Measurements from ENCODE around the gene FBXL19. TPM values are rescaled to one million over a fixed set of nuclear protein-coding genes. Genes with fewer than 3 reads are reported as not detected.

The FBXL19 gene
- total and polyA plus RNA-seq, 2 of the 13 experiments (the other 11 are each of a cell fraction or from before 2014, with no cell fraction given), result 6.0 to 13.7 TPM

DNA sequence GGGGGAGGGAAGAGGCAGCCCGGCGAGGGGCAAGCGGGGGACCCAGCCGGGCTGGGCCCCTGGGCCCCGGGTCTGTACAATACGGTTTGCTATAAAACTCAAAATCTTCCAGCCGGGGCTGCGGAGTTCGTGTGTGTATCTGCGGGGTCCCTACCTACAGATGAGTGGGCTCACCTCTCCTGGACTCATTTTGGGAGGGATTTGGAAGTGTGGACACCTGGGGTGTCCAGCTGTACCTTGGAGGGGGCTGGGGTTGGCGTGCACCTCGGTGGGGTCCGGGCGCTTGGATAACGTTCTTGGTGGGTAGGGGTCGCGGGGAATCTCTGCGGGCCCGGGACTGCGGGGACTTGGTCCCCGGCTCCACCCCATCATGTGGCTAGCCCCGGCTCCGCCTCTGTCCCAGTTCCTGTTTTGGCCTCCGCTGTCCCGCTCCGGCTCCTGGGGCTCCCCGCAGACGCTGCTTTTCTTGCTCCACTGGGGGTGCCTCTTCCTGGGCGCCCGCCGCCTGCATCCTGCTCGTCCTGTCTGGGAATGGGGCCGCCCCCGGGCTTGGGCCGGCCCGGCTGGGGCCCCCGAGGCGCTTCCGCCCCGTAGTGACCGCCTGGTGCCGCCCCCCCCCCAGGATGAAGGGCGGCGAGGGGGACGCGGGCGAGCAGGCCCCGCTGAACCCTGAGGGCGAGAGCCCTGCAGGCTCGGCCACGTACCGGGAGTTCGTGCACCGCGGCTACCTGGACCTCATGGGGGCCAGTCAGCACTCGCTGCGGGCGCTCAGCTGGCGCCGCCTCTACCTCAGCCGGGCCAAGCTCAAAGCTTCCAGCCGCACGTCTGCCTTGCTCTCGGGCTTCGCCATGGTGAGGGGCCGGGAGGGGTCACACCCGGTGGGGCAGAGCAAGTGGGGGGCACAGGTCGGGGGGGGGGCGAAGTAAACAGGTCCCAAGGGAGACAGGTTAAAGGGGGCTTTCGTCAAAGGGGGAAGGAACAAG is 25.6 kb downstream of the FBXL19 start, which contains the start of gene ORAI3 (continued):
- TF ChIP-seq ZNF883 (CRISPR knock-in tag; IDR thresholded peaks at IDR 0.05; ENCODE audit: not compliant biosample characterization) (peak; percentile 63), AGO2 (optimal IDR thresholded peaks at IDR 0.05; ENCODE audit: low read depth, low read length) (peak; percentile 99), WIZ (CRISPR knock-in tag; IDR thresholded peaks at IDR 0.05) (no peak), MIER2 (CRISPR knock-in tag; IDR thresholded peaks at IDR 0.05) (no peak), NCOR1 (IDR thresholded peaks at IDR 0.05; ENCODE audit: borderline replicate concordance, low read length) (no peak), ZNF766 (CRISPR knock-in tag; IDR thresholded peaks at IDR 0.05; ENCODE audit: borderline replicate concordance) (0 out of 2 replicates have a peak, but pooled peaks have one; percentile 74), ZNF263 (CRISPR knock-in tag; IDR thresholded peaks at IDR 0.05) (peak; percentile 35; the same call in 1 of the 2 replicates), ZEB1 (IDR thresholded peaks at IDR 0.05; ENCODE audit: insufficient replicate concordance, low read depth) (peak; percentile 23), ZNF333 (CRISPR knock-in tag; IDR thresholded peaks at IDR 0.05; ENCODE audit: borderline replicate concordance) (no peak; the same call in 1 of the 2 replicates), ZNF10 (CRISPR knock-in tag; IDR thresholded peaks at IDR 0.05; ENCODE audit: borderline replicate concordance, low read depth) (no peak), BCL6 (CRISPR knock-in tag; IDR thresholded peaks at IDR 0.05) (no peak), ZNF788 (CRISPR knock-in tag; IDR thresholded peaks at IDR 0.05; ENCODE audit: borderline replicate concordance) (peak; percentile 54), MAF1 (CRISPR knock-in tag; IDR thresholded peaks at IDR 0.05; ENCODE audit: borderline replicate concordance) (no peak; the same call in 1 of the 2 replicates), PPARG (CRISPR knock-in tag; conservative IDR thresholded peaks at IDR 0.05) (0 out of 2 replicates have a peak, but pooled peaks have one; percentile 14), PLRG1 (conservative IDR thresholded peaks at IDR 0.05) (no peak), CHCHD3 (CRISPR knock-in tag; IDR thresholded peaks at IDR 0.05) (no peak), ATAD3A (CRISPR knock-in tag; IDR thresholded peaks at IDR 0.05) (no peak), ZSCAN30 (CRISPR knock-in tag; IDR thresholded peaks at IDR 0.05) (no peak), JUNB (CRISPR knock-in tag; IDR thresholded peaks at IDR 0.05; ENCODE audit: borderline replicate concordance) (no peak), BRCA1 (CRISPR knock-in tag; IDR thresholded peaks at IDR 0.05) (no peak)
- TF ChIP-seq, protein P1, sequence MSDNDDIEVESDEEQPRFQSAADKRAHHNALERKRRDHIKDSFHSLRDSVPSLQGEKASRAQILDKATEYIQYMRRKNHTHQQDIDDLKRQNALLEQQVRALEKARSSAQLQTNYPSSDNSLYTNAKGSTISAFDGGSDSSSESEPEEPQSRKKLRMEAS (IDR thresholded peaks at IDR 0.05), result peak; percentile 52
- TF ChIP-seq, protein P2, sequence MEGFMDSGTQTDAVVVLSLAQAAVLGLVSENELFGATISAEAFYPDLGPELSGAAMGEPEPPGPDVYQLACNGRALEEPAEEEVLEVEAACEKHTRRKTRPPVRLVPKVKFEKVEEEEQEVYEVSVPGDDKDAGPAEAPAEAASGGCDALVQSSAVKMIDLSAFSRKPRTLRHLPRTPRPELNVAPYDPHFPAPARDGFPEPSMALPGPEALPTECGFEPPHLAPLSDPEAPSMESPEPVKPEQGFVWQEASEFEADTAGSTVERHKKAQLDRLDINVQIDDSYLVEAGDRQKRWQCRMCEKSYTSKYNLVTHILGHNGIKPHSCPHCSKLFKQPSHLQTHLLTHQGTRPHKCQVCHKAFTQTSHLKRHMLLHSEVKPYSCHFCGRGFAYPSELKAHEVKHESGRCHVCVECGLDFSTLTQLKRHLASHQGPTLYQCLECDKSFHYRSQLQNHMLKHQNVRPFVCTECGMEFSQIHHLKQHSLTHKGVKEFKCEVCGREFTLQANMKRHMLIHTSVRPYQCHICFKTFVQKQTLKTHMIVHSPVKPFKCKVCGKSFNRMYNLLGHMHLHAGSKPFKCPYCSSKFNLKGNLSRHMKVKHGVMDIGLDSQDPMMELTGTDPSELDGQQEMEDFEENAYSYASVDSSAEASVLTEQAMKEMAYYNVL (CRISPR knock-in tag; IDR thresholded peaks at IDR 0.05; ENCODE audit: borderline replicate concordance), result no peak
- TF ChIP-seq, protein P3, sequence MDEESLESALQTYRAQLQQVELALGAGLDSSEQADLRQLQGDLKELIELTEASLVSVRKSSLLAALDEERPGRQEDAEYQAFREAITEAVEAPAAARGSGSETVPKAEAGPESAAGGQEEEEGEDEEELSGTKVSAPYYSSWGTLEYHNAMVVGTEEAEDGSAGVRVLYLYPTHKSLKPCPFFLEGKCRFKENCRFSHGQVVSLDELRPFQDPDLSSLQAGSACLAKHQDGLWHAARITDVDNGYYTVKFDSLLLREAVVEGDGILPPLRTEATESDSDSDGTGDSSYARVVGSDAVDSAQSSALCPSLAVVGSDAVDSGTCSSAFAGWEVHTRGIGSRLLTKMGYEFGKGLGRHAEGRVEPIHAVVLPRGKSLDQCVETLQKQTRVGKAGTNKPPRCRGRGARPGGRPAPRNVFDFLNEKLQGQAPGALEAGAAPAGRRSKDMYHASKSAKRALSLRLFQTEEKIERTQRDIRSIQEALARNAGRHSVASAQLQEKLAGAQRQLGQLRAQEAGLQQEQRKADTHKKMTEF (CRISPR knock-in tag; IDR thresholded peaks at IDR 0.05), result peak; percentile 68
- TF ChIP-seq, protein P4, sequence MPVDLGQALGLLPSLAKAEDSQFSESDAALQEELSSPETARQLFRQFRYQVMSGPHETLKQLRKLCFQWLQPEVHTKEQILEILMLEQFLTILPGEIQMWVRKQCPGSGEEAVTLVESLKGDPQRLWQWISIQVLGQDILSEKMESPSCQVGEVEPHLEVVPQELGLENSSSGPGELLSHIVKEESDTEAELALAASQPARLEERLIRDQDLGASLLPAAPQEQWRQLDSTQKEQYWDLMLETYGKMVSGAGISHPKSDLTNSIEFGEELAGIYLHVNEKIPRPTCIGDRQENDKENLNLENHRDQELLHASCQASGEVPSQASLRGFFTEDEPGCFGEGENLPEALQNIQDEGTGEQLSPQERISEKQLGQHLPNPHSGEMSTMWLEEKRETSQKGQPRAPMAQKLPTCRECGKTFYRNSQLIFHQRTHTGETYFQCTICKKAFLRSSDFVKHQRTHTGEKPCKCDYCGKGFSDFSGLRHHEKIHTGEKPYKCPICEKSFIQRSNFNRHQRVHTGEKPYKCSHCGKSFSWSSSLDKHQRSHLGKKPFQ (CRISPR knock-in tag; IDR thresholded peaks at IDR 0.05; ENCODE audit: insufficient replicate concordance), result no peak

All from HepG2 (cell line).